CD4-positive, CD25-positive, alpha-beta regulatory T cell (primary cell): ENCODE results near the gene CAMKMT. TPM values are rescaled to one million over a fixed set of nuclear protein-coding genes. Genes with fewer than 3 reads are reported as not detected.

Experiments
- ATAC-seq, 2 donors: fragments of 150-1000 bp; cut with Tn5 transposase; one replicate each; pipeline ENCODE4 v1.10.0; 2021; ENCODE audit warnings: low read depth in 2 of 2, moderate number of reproducible peaks in 2 of 2, moderate library complexity in 1 of 2
- DNase-seq, 3 donors: peaks; one replicate each; pipeline versions ENCODE4 v3.0.0 to v3.0.0-alpha.2; 2012 to 2022; ENCODE audit warnings: mixed read lengths in 1 of 3
- H3K27ac ChIP-seq: one replicate; pipeline ENCODE4 v1.7.0; 2013; ENCODE audit warnings: mild to moderate bottlenecking, low read length; ENCODE audit not compliant: insufficient read depth, poor library complexity, severe bottlenecking
- H3K27me3 ChIP-seq: one replicate; pipeline ENCODE4 v1.7.0; 2013; ENCODE audit warnings: low read length; ENCODE audit not compliant: control insufficient read depth, insufficient read depth
- H3K36me3 ChIP-seq: one replicate; pipeline ENCODE4 v1.7.0; 2013; ENCODE audit warnings: mild to moderate bottlenecking, low read length, moderate library complexity; ENCODE audit not compliant: control insufficient read depth, insufficient read depth
- H3K4me1 ChIP-seq: 2 replicates; pipeline ENCODE4 v1.7.0; 2013; ENCODE audit warnings: mild to moderate bottlenecking, low read length; ENCODE audit not compliant: insufficient read depth, control insufficient read depth, poor library complexity, severe bottlenecking
- H3K4me3 ChIP-seq: one replicate; pipeline ENCODE4 v1.7.0; 2013; ENCODE audit warnings: low read depth, mild to moderate bottlenecking, low read length, moderate library complexity
- H3K9me3 ChIP-seq, 2 experiments: 1 replicate in 1 of 2; 2 replicates in 1 of 2; pipeline ENCODE4 v1.7.0; 2013; ENCODE audit warnings: low read length in 2 of 2, mild to moderate bottlenecking in 1 of 2, moderate library complexity in 1 of 2; ENCODE audit not compliant: control insufficient read depth in 2 of 2
- H3K27ac Mint-ChIP-seq, 3 donors: one replicate each; pipeline ENCODE4 v1.8.0; 2020 to 2022; ENCODE audit warnings: mild to moderate bottlenecking in 3 of 3, mixed read lengths in 3 of 3, moderate library complexity in 2 of 3
- H3K27me3 Mint-ChIP-seq: one replicate; pipeline ENCODE4 v1.8.0; 2022; ENCODE audit warnings: mild to moderate bottlenecking, mixed read lengths
- H3K36me3 Mint-ChIP-seq: one replicate; pipeline ENCODE4 v1.8.0; 2020; ENCODE audit warnings: mixed read lengths
- H3K4me1 Mint-ChIP-seq, 4 donors: one replicate each; pipeline ENCODE4 v1.8.0; 2020 to 2022; ENCODE audit warnings: mixed read lengths in 4 of 4, mild to moderate bottlenecking in 1 of 4
- H3K4me3 Mint-ChIP-seq, 4 donors: one replicate each; pipeline ENCODE4 v1.8.0; 2020 to 2022; ENCODE audit warnings: mild to moderate bottlenecking in 4 of 4, mixed read lengths in 4 of 4, moderate library complexity in 3 of 4
- H3K9me3 Mint-ChIP-seq, 7 donors: one replicate each; pipeline ENCODE4 v1.8.0; 2020 to 2022; ENCODE audit warnings: mixed read lengths in 7 of 7, mild to moderate bottlenecking in 3 of 7, moderate library complexity in 2 of 7
- polyA plus RNA-seq, 4 donors: library from polyadenylated mRNA; unstranded; fragments of 300-500 nt; fragmentation: Illumina TruSeq; gene quantifications; one replicate each; pipeline ENCODE4 v1.2.3, GENCODE V29; 2021
- total RNA-seq: library from RNA; stranded (reverse); gene quantifications from one replicate; pipeline ENCODE4 v1.2.3, GENCODE V29; 2022

The CAMKMT gene
- total and polyA plus RNA-seq, 5 donors from 2014 or later = 17.6 to 27.6 (median 19.5) TPM

DNA sequence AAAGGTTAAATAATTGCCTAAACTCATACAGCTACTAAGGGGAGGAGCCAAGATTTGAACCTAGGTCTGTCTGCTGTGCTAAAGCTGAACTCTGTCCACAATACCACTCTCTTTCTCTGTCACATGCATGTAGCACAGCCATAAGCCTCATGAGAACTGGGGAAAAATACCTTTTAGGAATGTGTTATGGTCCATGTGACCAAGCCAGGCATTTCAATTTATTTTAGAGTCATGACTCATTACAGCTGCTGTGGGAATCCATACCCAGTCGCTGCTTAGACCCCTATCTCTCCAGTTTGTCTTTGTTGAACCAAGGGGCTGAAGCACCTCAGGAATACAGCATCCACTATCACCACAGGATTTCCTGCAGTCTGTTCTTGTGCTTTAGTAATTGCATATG is 379.8 kb downstream of the CAMKMT start:
- H3K4me1 Mint-ChIP-seq = no peaks in the 10 kb centered on the region
- no peaks in the 10 kb centered on the region for H3K27me3 ChIP-seq

DNA sequence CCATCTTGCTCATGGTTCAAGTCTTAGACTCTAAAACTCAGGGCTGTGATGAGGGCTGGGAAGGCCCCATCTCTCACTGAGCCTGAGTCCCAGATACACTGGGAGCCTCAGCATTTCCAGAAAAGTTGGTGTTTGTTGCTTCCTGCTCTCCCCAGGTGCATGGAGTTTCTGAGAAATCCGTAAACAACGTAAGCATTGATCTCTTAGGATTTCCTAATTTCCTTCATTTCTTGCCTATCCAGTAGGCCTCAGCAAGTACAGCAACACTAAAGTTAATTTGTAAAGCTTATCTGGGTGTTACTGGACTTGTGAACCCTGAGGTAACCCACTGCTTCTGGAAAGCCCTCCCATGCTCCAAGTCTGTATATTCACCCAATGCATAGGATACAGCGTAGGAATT is 380.3 kb downstream of the CAMKMT start:
- Histone ChIP-seq H3K4me1 (no peaks in the 10 kb centered on the region), H3K36me3 (no peaks in the 10 kb centered on the region), H3K27me3 (no peaks in the 10 kb centered on the region), H3K9me3 (peaks cover 0 to 3% of the 10 kb centered on the region in 2 experiments), H3K27ac (no peak overlapping the region), H3K4me3 (no peak overlapping the region)
- Mint-ChIP-seq H3K9me3 (peaks cover 0 to 6% (median 0%) of the 10 kb centered on the region in 7 donors), H3K27me3 (no peaks in the 10 kb centered on the region), H3K4me1 (no peaks in the 10 kb centered on the region), H3K27ac (no peak overlapping the region), H3K36me3 (peaks cover 14% of the 10 kb centered on the region), H3K4me3 (no peak overlapping the region)
- DNase-seq = no peak
- ATAC-seq = no peak

More for the DNA sequence above, 379.8 kb downstream of the CAMKMT start:
- peaks cover 18% of the 10 kb centered on the region for H3K36me3 Mint-ChIP-seq
- H3K4me3 Mint-ChIP-seq = no peak overlapping the region
- Histone ChIP-seq H3K9me3 (peaks cover 5 to 8% of the 10 kb centered on the region in 2 experiments), H3K4me1 (no peaks in the 10 kb centered on the region), H3K4me3 (no peak overlapping the region), H3K36me3 (no peaks in the 10 kb centered on the region), H3K27ac (no peak overlapping the region)
- H3K27me3 Mint-ChIP-seq = no peaks in the 10 kb centered on the region
- peaks cover 0 to 10% (median 4%) of the 10 kb centered on the region in 7 donors for H3K9me3 Mint-ChIP-seq
- H3K27ac Mint-ChIP-seq = no peak overlapping the region
- no peak for DNase-seq
- no peak for ATAC-seq

GRCh38 chr2:44743473-44743872 is 381.7 kb downstream of the CAMKMT start:
- ATAC-seq = no peak
- H3K36me3 Mint-ChIP-seq = peaks cover 20% of the 10 kb centered on the region
- H3K4me1 Mint-ChIP-seq = no peaks in the 10 kb centered on the region
- no peaks in the 10 kb centered on the region for H3K27me3 ChIP-seq
- no peak overlapping the region for H3K27ac Mint-ChIP-seq
- no peaks in the 10 kb centered on the region for H3K9me3 Mint-ChIP-seq
- no peak overlapping the region for H3K4me3 ChIP-seq
- no peak overlapping the region for H3K27ac ChIP-seq
- no peaks in the 10 kb centered on the region for H3K4me1 ChIP-seq
- no peak overlapping the region for H3K4me3 Mint-ChIP-seq
- H3K27me3 Mint-ChIP-seq = no peaks in the 10 kb centered on the region
- no peaks in the 10 kb centered on the region for H3K9me3 ChIP-seq
- no peak for DNase-seq
- H3K36me3 ChIP-seq = no peaks in the 10 kb centered on the region

DNA sequence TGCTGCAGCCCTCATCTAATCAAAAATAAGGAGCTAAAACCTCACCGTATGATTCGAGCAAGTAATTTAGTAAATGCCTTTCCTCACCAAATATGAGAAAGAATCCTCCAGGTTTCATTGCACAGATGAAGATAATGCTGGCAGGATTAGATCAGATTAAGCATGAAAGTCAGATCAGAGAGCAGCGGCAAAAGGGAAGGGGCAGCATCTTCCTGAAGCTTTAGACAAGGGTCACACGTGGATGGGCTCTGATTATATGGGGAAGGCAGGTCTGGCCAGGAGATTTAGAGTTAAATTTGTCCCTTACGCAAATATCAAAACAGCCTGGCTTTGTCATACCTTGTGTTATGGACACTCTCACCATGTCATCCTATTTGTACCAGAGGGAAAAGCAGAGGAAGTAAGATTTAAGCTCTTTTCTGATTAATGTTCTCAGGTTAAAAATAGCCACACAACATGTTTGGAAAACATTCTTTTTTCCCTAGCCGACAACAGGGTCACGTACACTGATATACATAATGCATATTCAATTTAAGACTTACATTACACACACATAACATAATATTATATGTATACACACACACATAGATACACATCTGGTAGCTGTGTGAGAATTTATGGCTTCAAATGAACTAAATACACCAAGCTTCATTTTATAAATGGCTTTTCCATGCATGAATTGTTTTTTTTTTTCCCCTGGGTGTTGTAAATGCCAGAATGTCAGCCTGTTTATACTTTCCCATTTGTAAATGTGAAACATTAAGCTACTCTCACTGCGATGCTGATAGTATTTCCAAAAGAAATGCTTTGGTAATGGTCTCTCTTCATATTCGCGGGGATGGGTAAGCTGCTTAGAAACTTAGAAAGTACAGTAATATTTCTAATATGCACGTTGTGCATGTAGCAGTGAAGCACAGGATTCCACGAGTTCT is 383.5 kb downstream of the CAMKMT start:
- no peaks in the 10 kb centered on the region for H3K4me1 Mint-ChIP-seq
- no peak for DNase-seq
- H3K27ac Mint-ChIP-seq = no peak overlapping the region
- H3K36me3 Mint-ChIP-seq = peaks cover 33% of the 10 kb centered on the region
- Histone ChIP-seq H3K4me1 (no peaks in the 10 kb centered on the region), H3K4me3 (no peak overlapping the region), H3K9me3 (no peaks in the 10 kb centered on the region), H3K27ac (no peak overlapping the region), H3K27me3 (no peaks in the 10 kb centered on the region), H3K36me3 (peaks cover 2% of the 10 kb centered on the region)
- H3K27me3 Mint-ChIP-seq = no peaks in the 10 kb centered on the region
- H3K9me3 Mint-ChIP-seq = no peaks in the 10 kb centered on the region
- ATAC-seq = no peak
- H3K4me3 Mint-ChIP-seq = no peak overlapping the region

- H3K36me3 ChIP-seq = peaks cover 2% of the 10 kb centered on the region
- H3K27me3 Mint-ChIP-seq = no peaks in the 10 kb centered on the region
- no peaks in the 10 kb centered on the region for H3K4me1 ChIP-seq
- no peaks in the 10 kb centered on the region for H3K4me1 Mint-ChIP-seq
- H3K36me3 Mint-ChIP-seq = peaks cover 40% of the 10 kb centered on the region
- H3K4me3 ChIP-seq = no peak overlapping the region
- H3K27ac Mint-ChIP-seq = no peak overlapping the region
- DNase-seq = no peak
- no peak overlapping the region for H3K4me3 Mint-ChIP-seq
- H3K9me3 ChIP-seq = no peaks in the 10 kb centered on the region
- H3K9me3 Mint-ChIP-seq = no peaks in the 10 kb centered on the region
- ATAC-seq = no peak
- H3K27ac ChIP-seq = no peak overlapping the region
- H3K27me3 ChIP-seq = no peaks in the 10 kb centered on the region
Measured at GRCh38 chr2:44745922-44746766, 384.4 kb downstream of the CAMKMT start.

DNA sequence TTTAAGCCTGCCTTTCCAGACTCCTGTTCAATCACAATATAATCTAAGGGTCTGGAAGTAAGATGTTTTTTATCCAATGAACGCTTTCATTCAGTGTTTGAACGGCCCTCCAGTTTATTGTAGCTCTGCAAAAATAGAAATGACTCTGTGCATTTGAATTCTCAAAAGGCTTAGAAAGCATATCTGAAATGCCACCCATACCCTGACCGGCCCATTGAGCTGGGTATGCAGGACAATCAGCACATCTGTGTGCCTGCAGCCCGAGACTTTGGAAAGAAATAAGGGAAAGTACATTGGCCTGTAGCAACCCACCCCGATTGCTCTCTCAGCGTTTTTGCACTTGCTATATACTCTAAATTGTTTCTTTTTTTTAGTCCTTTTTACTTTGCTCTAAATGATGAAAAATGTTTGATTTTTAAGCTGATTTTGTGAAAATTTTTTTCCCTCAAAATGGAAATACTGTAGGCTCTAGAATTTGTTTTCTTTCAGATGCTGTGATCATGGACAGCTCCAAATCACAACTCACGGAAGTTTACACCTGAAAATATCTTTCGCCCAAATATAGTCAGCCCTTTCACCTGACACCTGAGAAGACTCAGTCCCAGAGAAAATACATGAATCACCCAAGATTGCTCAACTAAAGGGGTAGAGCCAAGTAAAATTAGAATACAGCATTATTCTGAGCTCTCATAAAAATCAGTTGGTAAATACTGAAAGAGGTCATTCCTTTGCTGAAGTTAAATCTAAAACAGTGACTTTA is 385.3 kb downstream of the CAMKMT start:
- no peak for ATAC-seq
- no peaks in the 10 kb centered on the region for H3K9me3 Mint-ChIP-seq
- Histone ChIP-seq H3K27me3 (no peaks in the 10 kb centered on the region), H3K27ac (no peak overlapping the region), H3K9me3 (no peaks in the 10 kb centered on the region), H3K36me3 (peaks cover 2% of the 10 kb centered on the region), H3K4me1 (no peaks in the 10 kb centered on the region), H3K4me3 (no peak overlapping the region)
- H3K36me3 Mint-ChIP-seq = peaks cover 46% of the 10 kb centered on the region
- H3K27me3 Mint-ChIP-seq = no peaks in the 10 kb centered on the region
- no peak overlapping the region for H3K4me3 Mint-ChIP-seq
- DNase-seq = no peak
- no peak overlapping the region for H3K27ac Mint-ChIP-seq
- H3K4me1 Mint-ChIP-seq = peaks cover 0 to 3% (median 0%) of the 10 kb centered on the region in 4 donors

DNA sequence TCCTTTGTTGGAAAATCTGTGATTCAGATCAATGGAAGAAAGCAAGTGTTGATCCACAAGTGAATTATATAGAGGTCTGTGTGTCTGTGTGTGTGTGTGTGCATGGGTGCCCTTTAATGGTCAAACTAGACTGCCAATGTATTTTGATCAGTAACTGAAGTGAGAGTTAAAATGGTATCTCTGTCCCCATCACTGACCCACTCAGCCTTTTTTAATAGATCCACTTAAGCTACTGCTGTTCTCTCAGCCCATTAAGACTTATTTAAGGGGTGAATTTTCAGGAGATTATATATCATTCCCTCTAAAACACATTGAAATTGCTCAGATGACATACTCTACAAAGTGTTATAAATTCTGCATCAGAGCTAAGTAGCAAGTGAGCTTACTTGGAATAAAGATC is 386.0 kb downstream of the CAMKMT start:
- H3K36me3 Mint-ChIP-seq = peaks cover 51% of the 10 kb centered on the region
- Histone ChIP-seq H3K36me3 (peaks cover 2% of the 10 kb centered on the region), H3K27me3 (no peaks in the 10 kb centered on the region), H3K9me3 (no peaks in the 10 kb centered on the region), H3K4me1 (no peaks in the 10 kb centered on the region), H3K4me3 (no peak overlapping the region), H3K27ac (no peak overlapping the region)
- ATAC-seq = no peak
- H3K9me3 Mint-ChIP-seq = no peaks in the 10 kb centered on the region
- no peaks in the 10 kb centered on the region for H3K27me3 Mint-ChIP-seq
- no peak overlapping the region for H3K27ac Mint-ChIP-seq
- DNase-seq = no peak
- H3K4me1 Mint-ChIP-seq = peaks cover 0 to 5% (median 2%) of the 10 kb centered on the region in 4 donors
- no peak overlapping the region for H3K4me3 Mint-ChIP-seq
